Endothelial cell of umbilical vein (primary cell): ENCODE results near the gene ADAMTSL5. TPM values are rescaled to one million over a fixed set of nuclear protein-coding genes. Genes with fewer than 3 reads are reported as not detected.
"Not testable (repeated sequence)": the region's sequence is repeated elsewhere in the genome, so short reads cannot be mapped to it uniquely, and the experiment has no call there.

Experiments
- BruUV-seq: library from RNA; stranded (reverse); fragments of 400-500 nt; replicated peaks from 2 replicates; lab custom pipeline; 2021; lab: Mats Ljungman, UMichigan
- CTCF ChIA-PET: fragments of 300-600, 350-600 bp; sonication (Branson Sonifier 250); formaldehyde crosslinking; loops from one replicate; lab custom pipeline; 2021; ENCODE audit warnings: antibody characterized with exemption, inconsistent platforms; lab: Charles Lee
- POLR2A ChIA-PET: fragments of 300-600, 350-600 bp; sonication (Branson Sonifier 250); formaldehyde crosslinking; loops from one replicate; lab custom pipeline; 2021; ENCODE audit warnings: antibody characterized with exemption, inconsistent platforms; lab: Charles Lee
- DNase-seq: peaks from one replicate; pipeline ENCODE4 v3.0.0-alpha.2; 2011; ENCODE audit warnings: low read depth, low spot score
- FAIRE-seq: peaks from 2 replicates; lab custom pipeline; 2011; peaks lifted over from hg19 to GRCh38; lab: Jason Lieb, UNC
- H2AFZ ChIP-seq: 2 replicates; pipeline ENCODE4 v1.6.0; 2012; ENCODE audit warnings: low read depth, low read length, control low read depth, inconsistent platforms
- H3K27ac ChIP-seq: 2 replicates; pipeline ENCODE4 v1.5.1; 2011; ENCODE audit warnings: low read depth, mild to moderate bottlenecking, control low read depth, low read length, moderate library complexity; ENCODE audit not compliant: insufficient read depth
- H3K27me3 ChIP-seq, 2 experiments: 2 replicates each; pipeline versions ENCODE4 v1.6.0 to v1.6.1; 2011; ENCODE audit warnings: low read length in 2 of 2, mixed read lengths in 1 of 2; ENCODE audit not compliant: control insufficient read depth in 2 of 2, insufficient read depth in 2 of 2
- H3K36me3 ChIP-seq, 2 experiments: 2 replicates in 1 of 2; 3 replicates in 1 of 2; pipeline ENCODE4 v1.5.1; 2011; ENCODE audit warnings: low read length in 2 of 2, mild to moderate bottlenecking in 1 of 2, moderate library complexity in 1 of 2; ENCODE audit not compliant: control insufficient read depth in 2 of 2, insufficient read depth in 2 of 2; ENCODE audit errors: extremely low read depth in 1 of 2
- H3K4me1 ChIP-seq: 3 replicates; pipeline ENCODE4 v1.5.1; 2011; ENCODE audit warnings: mild to moderate bottlenecking, low read length; ENCODE audit not compliant: control insufficient read depth, insufficient read depth; ENCODE audit errors: extremely low read depth
- H3K4me2 ChIP-seq: 2 replicates; pipeline ENCODE4 v1.6.1; 2011; ENCODE audit warnings: low read length, control low read depth, mixed read lengths; ENCODE audit not compliant: insufficient read depth
- H3K4me3 ChIP-seq, 3 experiments: fragments of 200-600 bp in 1 of 3; sonication (generic), shearing (Covaris generic) in 1 of 3; replicated peaks in 1 of 3; 2 replicates each; pipeline ENCODE4 v1.5.1; 2011 to 2016; ENCODE audit warnings: control low read depth in 3 of 3, low read length in 3 of 3, mild to moderate bottlenecking in 2 of 3, inconsistent platforms in 1 of 3, low read depth in 1 of 3, moderate library complexity in 1 of 3; ENCODE audit not compliant: insufficient read depth in 1 of 3
- H3K79me2 ChIP-seq: 2 replicates; pipeline ENCODE4 v1.6.0; 2012; ENCODE audit warnings: low read length, inconsistent platforms; ENCODE audit not compliant: control insufficient read depth, insufficient read depth
- H3K9ac ChIP-seq: replicated peaks from 2 replicates; pipeline ENCODE3; 2011; ENCODE audit warnings: low read length, control low read depth; ENCODE audit not compliant: insufficient read depth; ENCODE audit errors: extremely low read depth
- H3K9me1 ChIP-seq: replicated peaks from 3 replicates; pipeline ENCODE4 v1.6.0; 2011; ENCODE audit warnings: mild to moderate bottlenecking, low read length; ENCODE audit not compliant: control insufficient read depth, insufficient read depth; ENCODE audit errors: extremely low read depth
- H3K9me3 ChIP-seq: replicated peaks from 2 replicates; pipeline ENCODE4 v1.5.1; 2012; ENCODE audit warnings: low read length, inconsistent platforms; ENCODE audit not compliant: control insufficient read depth, insufficient read depth
- H4K20me1 ChIP-seq: replicated peaks from 2 replicates; pipeline ENCODE3; 2011; ENCODE audit warnings: mild to moderate bottlenecking, low read length; ENCODE audit not compliant: control insufficient read depth, insufficient read depth; ENCODE audit errors: extremely low read depth
- CTCF ChIP-seq, 2 donors: IDR thresholded peaks; 1 replicate in 1 of 2; 2 replicates in 1 of 2; pipeline ENCODE4 v1.5.1; 2011; ENCODE audit warnings: low read length in 2 of 2, mild to moderate bottlenecking in 2 of 2, moderate library complexity in 2 of 2, control low read depth in 1 of 2, inconsistent platforms in 1 of 2, low read depth in 1 of 2; ENCODE audit not compliant: insufficient read depth in 1 of 2; ENCODE audit errors: extremely low read depth in 1 of 2
- EZH2 ChIP-seq: IDR thresholded peaks from 2 replicates; pipeline ENCODE4 v1.6.1; 2012; ENCODE audit warnings: borderline replicate concordance, low read depth, mild to moderate bottlenecking, moderate library complexity, low read length, inconsistent platforms; ENCODE audit not compliant: severe bottlenecking
- FOS ChIP-seq: IDR thresholded peaks from 2 replicates; pipeline ENCODE4 v1.6.1; 2011; ENCODE audit warnings: mild to moderate bottlenecking, low read length, moderate library complexity, borderline replicate concordance; ENCODE audit not compliant: insufficient read depth
- GATA2 ChIP-seq: IDR thresholded peaks from 2 replicates; pipeline ENCODE4 v1.7.0; 2011; ENCODE audit warnings: low read depth, mild to moderate bottlenecking, moderate library complexity, mixed read lengths, low read length; ENCODE audit not compliant: insufficient read length, insufficient read depth
- JUN ChIP-seq: IDR thresholded peaks from 2 replicates; pipeline ENCODE4 v1.6.1; 2011; ENCODE audit warnings: borderline replicate concordance, low read depth; ENCODE audit not compliant: insufficient read length, insufficient read depth
- MAX ChIP-seq: IDR thresholded peaks from 2 replicates; pipeline ENCODE4 v1.6.1; 2011; ENCODE audit not compliant: insufficient read depth, insufficient read length
- MYC ChIP-seq: IDR thresholded peaks from one replicate; pipeline ENCODE4 v1.6.1; 2011; ENCODE audit warnings: mild to moderate bottlenecking, low read depth, low read length
- POLR2A ChIP-seq: IDR thresholded peaks from 2 replicates; pipeline ENCODE4 v1.6.1; 2012; ENCODE audit warnings: low read depth, mild to moderate bottlenecking, control low read depth, low read length
- POLR2AphosphoS5 ChIP-seq: IDR thresholded peaks from 2 replicates; pipeline ENCODE4 v1.6.1; 2012; ENCODE audit warnings: low read depth, mild to moderate bottlenecking, control low read depth, low read length, moderate library complexity; ENCODE audit not compliant: insufficient read depth
- dilution Hi-C: fragments of 300-500 bp; cut with MboI; formaldehyde crosslinking; loops from one replicate; pipeline ENCODE4 v1.15.0; 2019; ENCODE audit warnings: low sequenced_read_pairs; ENCODE audit not compliant: extremely low pct_ligation_motif_present
- intact Hi-C: fragments of 100-400 bp; cut with micrococcal nuclease; formaldehyde crosslinking; loops from one replicate; pipeline ENCODE4 v1.10.0; 2022
- polyA plus RNA-seq, 4 experiments: library from polyadenylated mRNA; depleted of rRNA in 3 of 4; stranded (reverse) in 3 of 4; unstranded in 1 of 4; fragments of >200 nt; gene quantifications; 2 replicates each; pipeline versions ENCODE4 v1.2.1 to v1.2.3, GENCODE V29; 2011 to 2012; ENCODE audit warnings: missing spikeins in 1 of 4
- total RNA-seq: library from RNA; stranded (reverse); gene quantifications from 2 replicates; pipeline ENCODE4 v1.2.3, GENCODE V29; 2021

ADAMTSL5 gene
- total and polyA plus RNA-seq, 2 donors (not counting 3 experiments of a cell fraction or from before 2014, with no cell fraction given) = 0.07 TPM; not detected in 1

DNA sequence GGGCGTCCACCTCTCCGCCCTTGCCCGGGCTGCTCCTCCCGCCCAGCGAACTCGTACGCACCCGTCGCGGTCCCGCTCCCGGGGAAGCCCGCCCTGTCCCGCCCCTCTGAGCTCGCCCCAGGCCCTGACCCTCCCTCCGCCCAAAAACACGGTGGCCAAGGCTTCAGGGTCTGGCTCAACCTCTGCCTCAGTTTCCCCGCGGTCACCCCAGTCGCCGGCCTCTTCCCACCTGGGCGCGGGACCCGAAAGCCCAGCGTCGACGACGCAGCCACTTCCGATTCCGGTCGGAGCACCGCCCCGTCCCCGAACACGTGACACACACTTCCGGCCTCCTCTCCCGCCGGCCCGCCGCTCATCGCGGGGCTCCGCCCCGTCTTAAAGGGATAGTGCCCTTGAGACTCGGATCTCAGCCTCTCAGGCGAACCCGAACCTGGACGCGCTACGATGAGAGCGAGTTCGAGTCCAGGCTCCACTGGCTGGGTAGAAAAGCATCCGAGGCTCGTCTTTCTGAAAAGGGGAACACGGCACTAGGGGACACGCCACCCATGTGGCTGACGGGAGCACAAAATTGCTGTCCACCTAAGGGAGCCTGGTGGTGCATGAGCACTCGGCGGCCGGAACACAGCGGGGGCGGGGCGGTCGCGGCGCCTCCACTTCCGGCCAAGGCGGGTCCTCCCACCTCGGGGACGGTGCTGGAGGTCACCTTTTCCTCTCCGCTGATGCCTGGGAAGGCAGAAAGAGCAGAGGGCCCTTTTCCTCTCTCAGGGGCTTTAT is 33.7 kb downstream of the ADAMTSL5 start, which contains the start of gene C19orf25:
Gene C19orf25, minus strand, starts transcription at position 282 of the 774 bp plus-strand sequence. CDS start 312 bp downstream, outside the sequence.
- Histone ChIP-seq H3K9me3 (no peaks in the 10 kb centered on the region), H3K4me3 (peak within 1 kb of the TSS; percentile 75 to 88 (median 75)), H4K20me1 (no peaks in the 10 kb centered on the region), H3K79me2 (peaks cover 5% of the 10 kb centered on the region), H3K9ac (peak within 1 kb of the TSS; percentile 64), H3K36me3 (peaks cover 0 to 3% of the 10 kb centered on the region in 2 experiments), H3K4me1 (peaks cover 3% of the 10 kb centered on the region), H3K4me2 (peak within 1 kb of the TSS; percentile 65), H2AFZ (peak within 1 kb of the TSS; percentile 97), H3K27me3 (no peaks in the 10 kb centered on the region), H3K27ac (peak within 1 kb of the TSS; percentile 15), H3K9me1 (no peaks in the 10 kb centered on the region)
- ChIA-PET POLR2A (interaction anchor here (0.6 kb wide), 2 partner anchors 237 to 394 kb away, joined by 3 read pairs; no protein-coding TSS in a partner anchor), CTCF (no interaction called here)
- BruUV-seq = no TSS peak
- FAIRE-seq = peak; percentile 95
- peak; percentile 91 for DNase-seq
- TF ChIP-seq EZH2 (no peak), POLR2AphosphoS5 (peak; percentile 76), FOS (no peak), JUN (no peak), POLR2A (peak; percentile 90), CTCF (IDR thresholded peaks at IDR 0.05; ENCODE audit: extremely low read depth in 1 of 2, insufficient read depth in 1 of 2, low read depth in 1 of 2, low read length in 2 of 2) (no peak), GATA2 (no peak), MAX (peak; percentile 92), MYC (no peak)
- intact Hi-C loops (loop anchor here (1.0 kb wide), 1 partner anchor 11 kb away; the partner anchor contains the start of gene PCSK4), dilution Hi-C loops (no loop called here)

- H3K4me1 ChIP-seq, H3K27ac ChIP-seq, H3K9me3 ChIP-seq: not testable (repeated sequence)
These were observed 35.8 kb downstream of the ADAMTSL5 start for GRCh38 chr19:1477056-1477455.

More at GRCh38 chr19:1477056-1477455, 35.8 kb downstream of the ADAMTSL5 start:
- POLR2A ChIA-PET, H3K9me1 ChIP-seq, H2AFZ ChIP-seq, FAIRE-seq, CTCF ChIA-PET, H3K4me3 ChIP-seq, dilution Hi-C loops, H3K79me2 ChIP-seq, H3K4me2 ChIP-seq, BruUV-seq, H3K36me3 ChIP-seq, intact Hi-C loops, H3K9ac ChIP-seq, DNase-seq, H4K20me1 ChIP-seq: not testable (repeated sequence)
- peaks cover 5 to 14% of the 10 kb centered on the region in 2 experiments for H3K27me3 ChIP-seq
